HEK293 (cell line): Measurements from ENCODE around the gene CYTH3.

Source experiments
- CTCF ChIA-PET: fragments of 350-600 bp; formaldehyde crosslinking; extraction: SDS; loops from one replicate; lab custom pipeline; 2021; ENCODE audit warnings: antibody characterized with exemption; lab: Yijun Ruan, JAX
- POLR2A ChIA-PET: fragments of 300-600 bp; formaldehyde crosslinking; extraction: SDS; loops from one replicate; lab custom pipeline; 2020; ENCODE audit warnings: antibody characterized with exemption, inconsistent platforms; lab: Yijun Ruan, JAX
- H3K27ac ChIP-seq: fragments of 200-500 bp; sonication (Bioruptor generic); 2 replicates; pipeline ENCODE4 v1.5.1; 2014; ENCODE audit warnings: low read depth, low read length, control low read depth, inconsistent platforms; ENCODE audit errors: extremely low read depth
- H3K36me3 ChIP-seq, 2 experiments: fragments of 200-500 bp in 1 of 2; sonication (Bioruptor generic) in 1 of 2; 1 replicate in 1 of 2; 2 replicates in 1 of 2; pipeline ENCODE4 v1.5.1; 2014 to 2017; ENCODE audit warnings: inconsistent platforms in 2 of 2, low read length in 2 of 2; ENCODE audit not compliant: control insufficient read depth in 2 of 2, insufficient read depth in 1 of 2
- H3K4me1 ChIP-seq: fragments of 200-500 bp; sonication (Bioruptor generic); 2 replicates; pipeline ENCODE4 v1.5.1; 2014; ENCODE audit warnings: mild to moderate bottlenecking, low read length, inconsistent platforms; ENCODE audit not compliant: control insufficient read depth, insufficient read depth
- H3K4me3 ChIP-seq: 2 replicates; pipeline ENCODE4 v1.5.1; 2011; ENCODE audit warnings: low read depth, mild to moderate bottlenecking, control low read depth, low read length, moderate library complexity
- H3K9me3 ChIP-seq: fragments of 200-500 bp; sonication (Bioruptor generic); 2 replicates; pipeline ENCODE4 v1.5.1; 2014; ENCODE audit warnings: low read depth, low read length, inconsistent platforms; ENCODE audit not compliant: control insufficient read depth, insufficient read depth
- AEBP2 ChIP-seq: fragments of 450-650 bp; formaldehyde crosslinking; IDR thresholded peaks from 2 replicates; pipeline ENCODE4 v1.5.1; 2016; ENCODE audit warnings: missing biosample characterization, missing genetic modification characterization, borderline replicate concordance
- GLIS2 ChIP-seq: fragments of 450-650 bp; formaldehyde crosslinking; IDR thresholded peaks from 2 replicates; pipeline ENCODE4 v1.5.1; 2016; ENCODE audit warnings: missing biosample characterization, missing genetic modification characterization
- HOXA7 ChIP-seq: sonication (generic); formaldehyde crosslinking; IDR thresholded peaks from 2 replicates; pipeline ENCODE4 v1.8.1; 2022; ENCODE audit warnings: missing genetic modification reagents, borderline replicate concordance
- INSM2 ChIP-seq: fragments of 450-650 bp; formaldehyde crosslinking; IDR thresholded peaks from 2 replicates; pipeline ENCODE4 v1.5.1; 2016; ENCODE audit warnings: missing biosample characterization, missing genetic modification characterization
- SETDB1 ChIP-seq: IDR thresholded peaks from one replicate; pipeline ENCODE4 v1.6.1; 2017; ENCODE audit warnings: mild to moderate bottlenecking, low read length, moderate library complexity, mixed read lengths; ENCODE audit not compliant: insufficient read length
- ZBTB44 ChIP-seq: fragments of 450-650 bp; IDR thresholded peaks from 2 replicates; pipeline ENCODE4 v1.5.1; 2018; ENCODE audit warnings: missing biosample characterization, mild to moderate bottlenecking, missing genetic modification characterization
- ZBTB7A ChIP-seq: fragments of 450-650 bp; formaldehyde crosslinking; IDR thresholded peaks from 2 replicates; pipeline ENCODE4 v1.5.1; 2016; ENCODE audit warnings: low read depth, missing biosample characterization, missing genetic modification characterization
- ZNF114 ChIP-seq: fragments of 450-650 bp; formaldehyde crosslinking; IDR thresholded peaks from 2 replicates; pipeline ENCODE4 v1.5.0; 2017; ENCODE audit warnings: missing biosample characterization, missing genetic modification characterization
- ZNF133 ChIP-seq: fragments of 450-650 bp; formaldehyde crosslinking; IDR thresholded peaks from 2 replicates; pipeline ENCODE4 v1.5.1; 2016; ENCODE audit warnings: missing biosample characterization, missing genetic modification characterization
- ZNF140 ChIP-seq: fragments of 450-650 bp; formaldehyde crosslinking; IDR thresholded peaks from 2 replicates; pipeline ENCODE4 v1.5.1; 2016; ENCODE audit warnings: missing biosample characterization, missing genetic modification characterization
- ZNF292 ChIP-seq: fragments of 450-650 bp; formaldehyde crosslinking; IDR thresholded peaks from 2 replicates; pipeline ENCODE4 v1.5.1; 2016; ENCODE audit warnings: low read depth, missing biosample characterization, missing genetic modification characterization, borderline replicate concordance
- ZNF37A ChIP-seq: fragments of 450-650 bp; IDR thresholded peaks from 2 replicates; pipeline ENCODE4 v1.5.1; 2018; ENCODE audit warnings: missing biosample characterization, missing genetic modification characterization
- ZNF391 ChIP-seq: fragments of 450-650 bp; formaldehyde crosslinking; IDR thresholded peaks from 2 replicates; pipeline ENCODE4 v1.5.1; 2016; ENCODE audit warnings: low read depth, missing biosample characterization, missing genetic modification characterization, borderline replicate concordance
- ZNF600 ChIP-seq: fragments of 450-650 bp; formaldehyde crosslinking; IDR thresholded peaks from 2 replicates; pipeline ENCODE4 v1.5.1; 2016; ENCODE audit warnings: missing biosample characterization, missing genetic modification characterization
- ZNF629 ChIP-seq: fragments of 450-650 bp; formaldehyde crosslinking; IDR thresholded peaks from 2 replicates; pipeline ENCODE4 v1.5.1; 2017; ENCODE audit warnings: missing biosample characterization, missing genetic modification characterization
- ZNF791 ChIP-seq: fragments of 450-650 bp; formaldehyde crosslinking; IDR thresholded peaks from 2 replicates; pipeline ENCODE4 v1.5.1; 2016; ENCODE audit warnings: missing biosample characterization, missing genetic modification characterization
- ZSCAN30 ChIP-seq: fragments of 450-650 bp; IDR thresholded peaks from 2 replicates; pipeline ENCODE4 v1.5.1; 2018; ENCODE audit warnings: missing biosample characterization, mild to moderate bottlenecking, missing genetic modification characterization, moderate library complexity
- TF ChIP-seq, protein P1 (sequence below): fragments of 450-650 bp; formaldehyde crosslinking; IDR thresholded peaks from 2 replicates; pipeline ENCODE4 v1.5.1; 2017; ENCODE audit warnings: missing biosample characterization, missing genetic modification characterization
- TF ChIP-seq, protein P2 (sequence below): fragments of 450-650 bp; formaldehyde crosslinking; conservative IDR thresholded peaks from 2 replicates; pipeline ENCODE4 v1.5.1; 2016; ENCODE audit warnings: low read depth, missing biosample characterization, missing genetic modification characterization

The CYTH3 gene

GRCh38 chr7:6237730-6238129 is 34.7 kb downstream of the CYTH3 start:
- Histone ChIP-seq H3K4me3 (no peak overlapping the region), H3K36me3 (no peaks in the 10 kb centered on the region), H3K27ac (no peak overlapping the region), H3K9me3 (no peaks in the 10 kb centered on the region), H3K4me1 (no peaks in the 10 kb centered on the region)
- ChIA-PET POLR2A (no interaction called here), CTCF (interaction anchor here (1.3 kb wide), 1 partner anchor 77 kb away, joined by 4 read pairs; no protein-coding TSS in a partner anchor)
- TF ChIP-seq INSM2 = no peak
- TF ChIP-seq ZNF791 = no peak
- TF ChIP-seq ZNF37A (tag by site-specific recombination) = no peak
- TF ChIP-seq ZNF133 (tag by site-specific recombination) = no peak
- TF ChIP-seq ZNF600 (tag by site-specific recombination) = no peak
- TF ChIP-seq ZNF140 (tag by site-specific recombination) = no peak
- TF ChIP-seq ZBTB7A (tag by site-specific recombination) = no peak
- TF ChIP-seq ZSCAN30 = no peak

- Histone ChIP-seq H3K4me1 (no peaks in the 10 kb centered on the region), H3K36me3 (no peaks in the 10 kb centered on the region), H3K9me3 (no peaks in the 10 kb centered on the region), H3K4me3 (no peak overlapping the region), H3K27ac (no peak overlapping the region)
- CTCF ChIA-PET = interaction anchor here (0.7 to 1.3 kb wide), 3 partner anchors 12 to 77 kb away, joined by 3 to 4 read pairs (median 4); no protein-coding TSS in a partner anchor
- TF ChIP-seq ZNF391 (tag by site-specific recombination) (no peak), ZNF629 (tag by site-specific recombination) (no peak), ZNF292 (no peak), GLIS2 (tag by site-specific recombination) (no peak), SETDB1 (no peak), ZBTB44 (tag by site-specific recombination) (no peak), ZNF114 (tag by site-specific recombination) (no peak), AEBP2 (tag by site-specific recombination) (no peak), HOXA7 (CRISPR knock-in tag) (no peak)
- TF ChIP-seq, protein P1, sequence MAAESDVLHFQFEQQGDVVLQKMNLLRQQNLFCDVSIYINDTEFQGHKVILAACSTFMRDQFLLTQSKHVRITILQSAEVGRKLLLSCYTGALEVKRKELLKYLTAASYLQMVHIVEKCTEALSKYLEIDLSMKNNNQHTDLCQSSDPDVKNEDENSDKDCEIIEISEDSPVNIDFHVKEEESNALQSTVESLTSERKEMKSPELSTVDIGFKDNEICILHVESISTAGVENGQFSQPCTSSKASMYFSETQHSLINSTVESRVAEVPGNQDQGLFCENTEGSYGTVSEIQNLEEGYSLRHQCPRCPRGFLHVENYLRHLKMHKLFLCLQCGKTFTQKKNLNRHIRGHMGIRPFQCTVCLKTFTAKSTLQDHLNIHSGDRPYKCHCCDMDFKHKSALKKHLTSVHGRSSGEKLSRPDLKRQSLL (tag by site-specific recombination) = no peak
- TF ChIP-seq, protein P2, sequence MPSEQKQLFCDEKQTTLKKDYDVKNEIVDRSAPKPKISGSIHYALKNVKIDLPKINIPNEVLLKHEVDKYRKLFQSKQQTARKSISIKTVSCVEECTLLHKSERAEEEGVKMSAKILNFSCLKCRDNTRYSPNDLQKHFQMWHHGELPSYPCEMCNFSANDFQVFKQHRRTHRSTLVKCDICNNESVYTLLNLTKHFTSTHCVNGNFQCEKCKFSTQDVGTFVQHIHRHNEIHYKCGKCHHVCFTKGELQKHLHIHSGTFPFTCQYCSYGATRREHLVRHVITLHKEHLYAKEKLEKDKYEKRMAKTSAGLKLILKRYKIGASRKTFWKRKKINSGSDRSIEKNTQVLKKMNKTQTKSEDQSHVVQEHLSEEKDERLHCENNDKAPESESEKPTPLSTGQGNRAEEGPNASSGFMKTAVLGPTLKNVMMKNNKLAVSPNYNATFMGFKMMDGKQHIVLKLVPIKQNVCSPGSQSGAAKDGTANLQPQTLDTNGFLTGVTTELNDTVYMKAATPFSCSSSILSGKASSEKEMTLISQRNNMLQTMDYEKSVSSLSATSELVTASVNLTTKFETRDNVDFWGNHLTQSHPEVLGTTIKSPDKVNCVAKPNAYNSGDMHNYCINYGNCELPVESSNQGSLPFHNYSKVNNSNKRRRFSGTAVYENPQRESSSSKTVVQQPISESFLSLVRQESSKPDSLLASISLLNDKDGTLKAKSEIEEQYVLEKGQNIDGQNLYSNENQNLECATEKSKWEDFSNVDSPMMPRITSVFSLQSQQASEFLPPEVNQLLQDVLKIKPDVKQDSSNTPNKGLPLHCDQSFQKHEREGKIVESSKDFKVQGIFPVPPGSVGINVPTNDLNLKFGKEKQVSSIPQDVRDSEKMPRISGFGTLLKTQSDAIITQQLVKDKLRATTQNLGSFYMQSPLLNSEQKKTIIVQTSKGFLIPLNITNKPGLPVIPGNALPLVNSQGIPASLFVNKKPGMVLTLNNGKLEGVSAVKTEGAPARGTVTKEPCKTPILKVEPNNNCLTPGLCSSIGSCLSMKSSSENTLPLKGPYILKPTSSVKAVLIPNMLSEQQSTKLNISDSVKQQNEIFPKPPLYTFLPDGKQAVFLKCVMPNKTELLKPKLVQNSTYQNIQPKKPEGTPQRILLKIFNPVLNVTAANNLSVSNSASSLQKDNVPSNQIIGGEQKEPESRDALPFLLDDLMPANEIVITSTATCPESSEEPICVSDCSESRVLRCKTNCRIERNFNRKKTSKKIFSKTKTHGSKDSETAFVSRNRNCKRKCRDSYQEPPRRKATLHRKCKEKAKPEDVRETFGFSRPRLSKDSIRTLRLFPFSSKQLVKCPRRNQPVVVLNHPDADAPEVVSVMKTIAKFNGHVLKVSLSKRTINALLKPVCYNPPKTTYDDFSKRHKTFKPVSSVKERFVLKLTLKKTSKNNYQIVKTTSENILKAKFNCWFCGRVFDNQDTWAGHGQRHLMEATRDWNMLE (tag by site-specific recombination) = no peak
- POLR2A ChIA-PET = no interaction called here
These were observed 35.4 kb downstream of the CYTH3 start for GRCh38 chr7:6237011-6237410.
